HG02852 (cell line): Measurements from ENCODE around the gene GYPA.
"Not testable (repeated sequence)": the region's sequence is repeated elsewhere in the genome, so short reads cannot be mapped to it uniquely, and the experiment has no call there.

ENCODE experiments used
- ATAC-seq: cut with Tn5 transposase; IDR thresholded peaks from one replicate; pipeline ENCODE4 v1.9.1; 2021; ENCODE audit warnings: mild to moderate bottlenecking, moderate library complexity; ENCODE audit not compliant: unreplicated experiment

The GYPA gene

DNA sequence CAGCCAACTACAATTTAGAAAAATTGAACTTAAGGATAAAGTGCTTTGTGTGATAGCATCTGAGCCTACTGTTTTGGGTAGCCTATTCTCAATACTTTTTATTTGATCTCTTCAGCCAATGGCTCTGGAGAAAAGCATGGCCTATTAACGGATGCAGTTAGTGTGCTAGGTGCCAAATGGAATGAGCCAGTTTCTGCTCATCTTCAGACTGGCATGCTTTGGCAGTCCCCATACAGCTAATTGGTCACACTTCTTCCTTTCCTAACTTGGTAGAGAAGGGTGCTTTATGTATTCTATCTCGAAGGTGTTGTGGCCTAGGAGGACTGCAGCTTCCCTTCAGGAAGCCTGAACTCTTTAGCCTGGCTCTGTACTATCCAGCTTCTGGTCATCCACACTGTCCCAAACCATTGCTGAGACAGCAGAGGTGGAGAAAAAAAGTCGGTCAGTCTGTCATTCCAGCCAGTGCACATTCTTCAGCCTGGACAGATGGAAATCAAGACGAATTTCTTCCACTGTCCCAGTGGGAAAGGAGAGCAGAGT lies 11.1 kb downstream of the GYPA start:
- not testable (repeated sequence) for ATAC-seq

DNA sequence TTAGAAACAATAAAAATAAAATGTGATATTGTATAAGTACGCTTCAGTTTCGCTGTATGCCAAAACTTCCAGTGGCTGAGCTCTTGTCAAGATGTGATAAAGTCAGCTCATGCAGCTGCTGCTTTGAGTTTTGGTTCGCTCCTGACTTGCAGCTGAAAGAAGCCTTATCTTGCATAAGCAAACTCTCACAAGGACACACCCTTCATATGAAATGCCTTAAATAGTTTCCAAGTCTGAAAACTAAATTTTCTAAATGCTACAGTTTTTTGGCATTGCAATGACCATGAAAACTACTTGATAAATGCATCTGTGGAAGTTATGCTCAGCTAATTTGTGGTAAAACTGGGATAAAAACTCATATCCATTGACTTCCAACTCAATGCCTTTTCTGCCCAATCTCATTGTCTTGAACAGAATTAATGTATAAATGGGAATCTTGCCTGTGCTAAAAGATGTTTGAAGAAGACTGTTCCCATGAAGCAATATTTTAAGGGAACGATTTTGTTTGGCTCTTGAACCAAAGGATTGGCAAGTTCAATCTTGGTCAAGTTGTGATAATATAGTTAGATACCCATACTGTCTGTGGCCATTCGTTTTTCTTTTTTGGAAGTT lies 11.7 kb downstream of the GYPA start:
- ATAC-seq, result not testable (repeated sequence)

DNA sequence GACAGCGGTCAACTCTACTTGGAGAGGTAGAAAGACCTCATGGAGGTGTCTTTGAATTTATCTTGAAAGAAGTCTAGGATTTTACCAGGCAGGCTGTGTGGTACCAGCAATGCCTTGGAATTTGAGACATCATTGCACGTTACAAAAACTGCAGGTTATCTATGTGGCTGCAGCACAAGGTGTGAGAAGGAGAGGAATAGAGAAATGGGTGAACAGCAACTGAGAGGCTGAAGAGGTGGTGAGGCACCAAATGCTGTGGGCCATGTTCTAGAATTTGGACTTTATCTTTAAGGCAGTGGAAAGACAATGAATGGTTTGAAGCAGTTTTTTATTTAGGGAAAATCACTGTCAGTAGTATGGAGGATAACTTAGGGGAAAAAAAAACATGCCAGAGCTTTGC lies 15.4 kb downstream of the GYPA start:
- ATAC-seq, result not testable (repeated sequence)

DNA sequence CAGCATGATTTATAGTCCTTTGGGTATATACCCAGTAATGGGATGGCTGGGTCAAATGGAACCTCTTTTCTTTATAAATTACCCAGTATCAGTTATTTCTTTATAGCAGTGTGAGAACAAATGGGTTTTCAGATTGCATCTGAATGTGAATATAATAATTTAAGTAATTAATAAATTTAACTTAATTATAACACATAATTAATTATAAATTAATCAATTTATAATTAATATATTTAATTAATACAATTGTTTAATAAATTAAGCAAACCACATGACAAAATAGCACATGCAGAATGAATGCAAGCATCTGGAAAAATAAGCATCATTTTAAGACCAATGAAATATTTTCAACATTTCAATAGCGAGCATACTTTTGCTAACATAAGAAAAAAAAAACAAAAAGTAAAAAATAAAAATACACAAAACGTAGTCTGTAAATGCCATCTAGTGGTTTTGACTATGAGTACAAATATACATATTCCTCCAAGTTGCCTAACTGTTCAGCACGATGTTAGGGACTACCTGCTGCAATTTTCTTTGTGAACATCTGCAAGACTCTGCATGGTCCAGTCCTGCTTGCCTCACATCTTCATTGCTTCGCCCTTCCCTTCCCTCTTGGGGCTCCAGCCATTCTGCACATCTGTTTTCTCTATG lies 16.4 kb downstream of the GYPA start:
- ATAC-seq, result not testable (repeated sequence)

DNA sequence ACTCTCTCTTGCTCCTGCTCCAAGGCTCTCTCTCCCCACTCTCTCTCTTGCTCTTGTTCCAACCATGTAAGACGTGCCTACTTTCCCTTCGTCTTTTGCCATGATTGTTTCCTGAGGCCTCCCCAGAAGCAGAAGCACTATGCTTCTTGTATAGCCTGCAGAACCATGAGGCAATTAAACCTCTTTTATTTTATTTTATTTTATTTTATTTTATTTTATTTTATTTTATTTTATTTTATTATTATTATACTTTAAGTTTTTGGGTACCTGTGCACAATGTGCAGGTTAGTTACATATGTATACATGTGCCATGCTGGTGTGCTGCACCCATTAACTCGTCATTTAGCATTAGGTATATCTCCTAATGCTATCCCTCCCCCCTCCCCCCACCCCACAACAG lies 17.2 kb downstream of the GYPA start:
- ATAC-seq, result not testable (repeated sequence)

DNA sequence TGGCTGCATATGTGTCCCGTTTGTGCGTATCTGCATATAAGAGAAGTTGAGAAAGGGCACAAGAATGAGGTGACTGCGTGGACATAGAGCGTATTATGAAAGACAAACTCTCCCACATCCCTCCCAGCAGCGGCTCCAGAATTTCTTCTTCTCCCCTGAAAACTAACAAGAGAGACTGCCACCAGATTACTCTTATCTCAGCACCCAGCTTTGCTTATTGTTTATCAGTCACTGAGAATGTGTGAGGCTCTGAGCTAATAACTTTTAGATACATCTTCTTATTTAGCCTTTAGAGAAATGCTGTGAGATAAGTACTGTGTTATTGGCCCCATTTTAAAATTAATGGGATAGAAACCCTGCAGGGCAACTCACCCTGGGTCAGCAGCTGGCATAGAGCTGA lies 20.8 kb downstream of the GYPA start:
- not testable (repeated sequence) for ATAC-seq

DNA sequence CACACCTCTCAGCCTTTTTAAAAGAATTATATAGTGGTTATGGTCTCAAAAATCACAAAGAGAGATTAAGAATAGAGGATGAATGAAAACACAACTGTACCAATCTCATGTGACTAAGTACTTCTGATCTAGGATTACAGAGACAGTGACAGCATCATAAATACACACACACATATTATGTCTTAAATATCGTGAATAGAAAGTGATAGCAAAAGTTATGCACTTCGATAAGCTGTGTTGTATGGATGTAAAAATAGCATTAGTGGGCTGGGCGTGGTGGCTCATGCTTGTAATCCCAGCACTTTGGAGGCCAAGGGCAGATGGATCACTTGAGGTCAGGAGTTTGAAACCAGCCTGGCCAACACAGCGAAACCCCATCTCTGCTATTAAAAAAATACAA lies 25.0 kb downstream of the GYPA start:
- ATAC-seq, result no peak

DNA sequence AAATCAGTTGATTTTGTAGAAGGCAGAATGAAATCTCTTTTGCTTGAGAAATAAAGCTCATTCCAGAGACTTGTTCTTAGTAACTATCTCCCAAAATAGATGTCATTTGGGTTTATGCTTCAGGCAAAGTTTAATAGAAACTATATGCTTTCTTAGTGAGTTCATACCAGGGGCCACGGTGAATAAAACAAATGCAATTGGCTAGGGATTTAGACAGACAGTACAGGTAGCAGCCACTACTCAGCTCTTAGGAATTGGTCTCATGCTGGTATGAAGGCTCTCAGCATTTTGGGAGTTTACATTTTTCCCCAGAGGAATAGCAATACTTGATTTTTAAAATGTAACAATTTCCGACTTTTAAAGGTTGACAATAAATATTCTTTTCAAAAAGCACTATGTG lies 27.0 kb downstream of the GYPA start:
- ATAC-seq, result no peak

DNA sequence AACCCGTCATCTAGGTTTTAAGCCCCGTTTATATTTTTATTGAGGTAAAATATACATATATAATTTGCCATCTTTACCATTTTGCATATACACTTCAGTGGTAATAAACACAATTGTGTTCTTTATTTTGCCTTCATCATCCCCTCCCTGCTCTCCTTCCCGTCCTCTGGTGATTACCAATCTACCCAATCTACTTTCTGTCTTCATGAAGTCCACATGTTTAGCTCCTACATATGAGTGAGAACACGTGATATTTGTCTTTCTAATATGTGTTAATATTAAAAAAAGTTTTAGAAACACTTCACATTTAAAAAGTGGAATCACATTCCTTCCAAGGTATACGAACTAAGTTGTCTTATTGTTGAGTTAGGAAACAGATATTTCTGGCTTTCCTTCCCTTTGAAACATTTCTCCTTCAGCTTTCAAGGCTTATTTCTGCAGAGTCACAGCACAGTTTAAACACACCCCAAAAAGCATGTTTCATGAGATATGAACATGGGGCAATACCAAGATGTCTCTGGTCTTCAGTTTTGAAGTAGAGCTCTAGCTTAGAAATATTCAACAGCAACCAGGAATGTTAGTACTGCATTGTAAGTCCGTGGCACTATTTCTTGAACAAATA lies 35.9 kb downstream of the GYPA start:
- no peak for ATAC-seq

DNA sequence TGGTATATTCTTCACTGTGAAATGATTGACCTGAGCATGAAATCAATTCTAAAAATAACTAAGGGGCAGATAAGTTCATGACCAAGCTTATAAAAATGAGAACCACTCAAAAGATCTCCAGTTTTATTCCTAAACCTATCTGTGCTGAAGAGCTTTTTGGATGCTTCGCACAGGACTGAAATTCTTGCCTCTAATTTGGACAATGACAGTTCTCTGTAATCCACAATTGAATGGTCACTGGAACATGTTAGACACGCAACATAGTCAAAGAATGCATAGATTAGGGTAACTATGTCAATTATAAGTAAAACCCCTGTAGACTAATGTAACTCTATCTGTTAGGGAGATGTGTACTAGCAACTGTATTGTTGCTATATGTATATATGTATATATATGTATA lies 42.7 kb downstream of the GYPA start:
- ATAC-seq, result not testable (repeated sequence)

DNA sequence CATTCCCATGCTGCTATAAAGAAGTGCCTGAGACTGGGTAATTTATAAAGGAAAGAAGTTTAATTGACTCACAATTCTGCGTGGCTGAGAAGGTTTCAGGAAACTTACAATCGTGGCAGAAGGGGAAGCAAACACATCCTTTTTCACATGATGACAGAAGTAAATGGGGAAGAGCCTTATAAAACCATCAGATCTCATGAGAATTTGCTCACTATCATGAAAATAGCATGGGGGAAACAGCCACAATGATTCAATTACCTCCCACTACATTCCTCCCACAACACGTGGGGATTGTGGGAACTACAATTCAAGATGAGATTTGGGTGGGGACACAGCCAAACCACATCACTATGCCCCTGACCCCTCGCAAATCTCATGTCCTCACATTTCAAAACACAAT lies 46.5 kb downstream of the GYPA start:
- not testable (repeated sequence) for ATAC-seq

DNA sequence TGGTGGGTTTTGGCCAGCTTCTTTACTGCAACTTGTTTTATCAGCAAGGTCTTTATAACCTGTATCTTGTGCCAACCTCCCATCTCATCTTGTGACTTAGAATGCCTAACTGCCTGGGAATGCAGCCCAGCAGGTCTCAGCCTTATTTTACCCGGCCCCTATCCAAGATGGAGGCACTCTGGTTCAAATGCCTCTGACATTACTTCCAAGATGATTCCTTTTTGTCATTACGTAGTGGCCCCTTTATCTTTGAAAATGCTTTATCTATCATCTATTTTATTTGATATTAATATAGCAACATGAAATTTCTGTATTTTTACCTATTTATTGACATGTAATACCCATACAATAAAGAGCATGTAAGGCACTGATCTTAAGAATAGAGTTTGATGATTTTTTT lies 49.3 kb downstream of the GYPA start:
- ATAC-seq, result not testable (repeated sequence)

DNA sequence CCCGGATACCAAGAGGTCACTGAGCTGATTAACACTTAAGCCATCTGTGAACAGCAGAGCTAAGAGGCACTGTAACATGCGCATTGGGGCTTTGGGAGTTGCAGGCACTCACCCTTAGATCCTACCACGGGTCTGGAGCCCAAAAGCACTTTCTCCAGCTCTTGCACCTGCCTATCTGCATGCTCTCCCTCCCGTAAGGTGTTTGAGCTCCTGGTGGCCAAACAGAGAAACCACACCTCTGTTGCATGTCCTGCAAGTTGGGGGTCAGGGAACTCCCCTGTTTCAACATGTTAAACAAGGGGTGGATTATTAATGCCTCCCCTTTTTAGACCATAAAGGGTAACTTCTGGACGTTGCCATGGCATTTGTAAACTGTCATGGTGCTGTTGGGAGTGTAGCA lies 49.8 kb downstream of the GYPA start:
- ATAC-seq, result no peak

DNA sequence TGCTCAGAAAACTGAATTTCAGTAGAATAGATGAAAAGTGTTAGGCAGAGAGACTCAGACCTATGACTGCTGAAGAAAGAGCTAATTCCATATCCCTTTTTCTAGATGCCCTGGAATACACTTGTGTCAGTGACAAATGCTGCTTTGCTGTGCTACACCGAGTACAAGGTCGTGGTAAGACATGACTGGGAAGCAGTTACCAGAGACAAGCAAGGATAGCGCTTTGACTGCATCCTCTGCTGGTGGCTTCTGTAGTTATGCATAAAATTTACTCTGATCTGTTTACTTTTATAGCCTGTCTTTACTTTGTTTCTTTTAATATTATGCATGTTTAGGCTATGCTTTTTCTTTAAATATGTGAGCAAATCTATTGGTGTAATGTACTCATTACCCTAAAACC lies 58.5 kb downstream of the GYPA start:
- not testable (repeated sequence) for ATAC-seq

DNA sequence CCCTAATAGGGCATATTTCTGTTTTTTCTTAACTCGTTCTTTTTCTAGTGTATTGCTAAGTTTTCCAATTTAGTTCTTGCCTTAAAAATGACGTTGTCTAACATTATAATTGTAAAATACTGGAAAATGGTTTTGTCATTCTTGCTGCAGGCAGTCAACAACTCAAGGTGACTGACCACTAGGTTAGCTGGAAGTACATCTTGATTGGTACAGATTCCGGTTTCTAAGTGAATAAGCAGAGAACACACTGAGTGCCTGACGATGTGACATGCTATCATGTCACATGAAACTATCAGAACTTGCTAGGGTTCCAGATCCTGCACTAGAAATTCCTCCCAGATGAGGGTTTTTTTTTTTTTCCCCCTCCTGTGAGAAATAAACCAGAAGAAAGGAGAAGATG lies 60.4 kb downstream of the GYPA start:
- ATAC-seq, result not testable (repeated sequence)

DNA sequence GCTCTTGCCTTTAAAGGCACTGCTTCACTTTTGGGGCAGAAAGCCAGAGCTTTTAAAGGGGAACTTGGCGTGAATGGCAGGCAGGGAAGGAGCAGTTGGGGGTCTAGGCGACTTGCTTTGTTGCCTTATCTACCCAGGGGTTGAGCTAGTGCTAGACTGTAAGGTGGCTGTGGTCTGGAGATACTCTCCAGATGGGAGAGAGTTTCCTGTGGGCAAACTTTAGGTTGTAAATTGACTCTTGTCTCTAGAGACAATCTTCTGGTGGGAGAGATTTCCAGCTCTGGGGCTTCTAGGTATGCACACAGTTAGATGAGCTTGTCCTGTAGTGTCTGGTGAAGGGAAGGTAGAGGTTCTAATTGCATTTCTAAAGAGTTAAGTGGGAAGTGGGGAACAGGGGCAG lies 61.8 kb downstream of the GYPA start:
- not testable (repeated sequence) for ATAC-seq

DNA sequence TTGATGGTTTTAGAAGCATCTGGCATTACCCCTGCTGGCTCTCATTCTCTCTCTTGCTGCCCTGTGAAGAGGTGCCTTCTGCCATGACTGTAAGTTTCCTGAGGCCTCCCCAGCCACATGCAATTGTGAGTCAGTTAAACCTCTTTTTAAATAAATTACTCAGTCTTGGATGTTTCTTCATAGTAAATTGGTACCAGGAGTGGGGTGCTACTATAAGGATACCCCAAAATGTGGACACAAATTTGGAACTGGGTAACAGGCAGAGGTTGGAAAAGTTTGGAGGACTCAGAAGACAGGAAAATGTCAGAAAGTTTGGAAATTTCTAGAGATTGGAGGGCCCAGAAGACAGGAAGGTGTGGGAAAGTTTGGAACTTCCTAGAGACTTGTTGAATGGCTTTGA lies 79.0 kb downstream of the GYPA start:
- not testable (repeated sequence) for ATAC-seq

DNA sequence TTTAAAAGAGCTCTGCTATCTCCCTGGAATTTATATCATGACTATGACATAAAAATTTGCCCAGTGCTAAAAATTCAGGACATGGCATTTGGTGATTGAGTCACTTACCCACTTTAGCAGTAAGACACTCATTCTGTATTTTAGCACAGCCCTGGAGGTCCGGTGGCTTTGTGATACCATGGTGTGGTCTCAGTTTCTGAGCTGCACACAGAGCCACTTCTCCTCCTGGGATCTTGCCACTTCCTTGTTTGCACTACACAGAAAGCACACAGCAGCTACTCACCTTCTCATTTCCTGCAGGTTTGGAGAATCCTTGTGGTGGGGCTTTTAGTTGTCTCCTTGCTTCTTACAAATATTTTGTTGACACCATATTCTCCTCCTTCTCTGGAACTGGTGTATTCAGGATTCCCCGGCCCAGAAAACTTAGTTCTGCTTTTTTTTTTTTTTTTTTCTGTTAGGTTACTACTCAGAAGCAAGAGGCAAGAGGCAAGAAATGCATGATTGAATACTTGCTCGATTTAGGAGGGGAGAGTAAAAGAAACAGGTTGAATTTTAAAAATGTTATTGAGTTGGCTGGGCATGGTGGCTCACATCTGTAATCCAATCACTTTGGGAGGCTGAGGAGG lies 80.2 kb downstream of the GYPA start:
- not testable (repeated sequence) for ATAC-seq
